Neutrophil (primary cell): ENCODE measurements around the gene MEX3C.

Experiments used
- H3K27ac ChIP-seq: fragments of 200-600 bp; sonication (generic); 2 replicates; pipeline ENCODE4 v1.5.1; 2016; ENCODE audit warnings: mild to moderate bottlenecking, moderate library complexity
- H3K27me3 ChIP-seq: fragments of 200-600 bp; sonication (generic); 2 replicates; pipeline ENCODE4 v1.6.0; 2016; ENCODE audit warnings: mild to moderate bottlenecking
- H3K36me3 ChIP-seq: fragments of 200-600 bp; sonication (generic); 2 replicates; pipeline ENCODE4 v1.5.1; 2017
- H3K4me1 ChIP-seq, 2 experiments: fragments of 200-600 bp in 1 of 2; sonication (generic) in 1 of 2; 1 replicate in 1 of 2; 2 replicates in 1 of 2; pipeline versions ENCODE4 v1.5.1 to v1.6.1; 2013 to 2016; ENCODE audit warnings: low read depth in 1 of 2, low read length in 1 of 2, mild to moderate bottlenecking in 1 of 2, moderate library complexity in 1 of 2; ENCODE audit not compliant: control insufficient read depth in 1 of 2, insufficient read depth in 1 of 2
- H3K4me3 ChIP-seq, 2 experiments: fragments of 200-600 bp in 1 of 2; sonication (generic) in 1 of 2; 1 replicate in 1 of 2; 2 replicates in 1 of 2; pipeline ENCODE4 v1.5.1; 2013 to 2016; ENCODE audit warnings: low read depth in 1 of 2, low read length in 1 of 2, mild to moderate bottlenecking in 1 of 2, moderate library complexity in 1 of 2
- H3K9me3 ChIP-seq: fragments of 200-600 bp; sonication (generic); 2 replicates; pipeline ENCODE4 v1.5.1; 2016
- TF ChIP-seq, protein P1 (sequence below): fragments of 200-600 bp; sonication (generic); IDR thresholded peaks from 2 replicates; pipeline ENCODE4 v1.5.1; 2016; ENCODE audit warnings: antibody characterized with exemption

Gene MEX3C

DNA sequence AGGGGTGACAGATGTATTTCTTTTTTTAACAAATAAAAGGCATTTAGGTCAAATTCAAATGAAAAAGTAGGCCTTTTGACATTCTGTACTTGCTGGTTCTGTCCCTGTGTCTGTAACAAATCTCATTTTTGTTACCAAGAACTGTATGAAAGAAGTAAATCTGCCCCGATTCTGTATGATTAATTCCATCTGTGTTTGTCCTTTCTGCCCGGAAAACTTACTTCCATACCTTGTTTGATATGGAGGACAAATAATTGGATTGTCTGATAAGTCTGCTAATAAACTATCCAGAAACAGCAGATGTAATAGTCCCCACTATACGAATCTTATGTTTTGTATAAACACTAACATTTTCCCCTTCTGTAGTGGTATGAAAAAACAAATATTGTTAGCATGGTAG is 69.8 kb downstream of the MEX3C start:
- H3K27me3 ChIP-seq, result no peaks in the 10 kb centered on the region
- H3K36me3 ChIP-seq, result no peaks in the 10 kb centered on the region
- H3K27ac ChIP-seq, result no peak overlapping the region
- no peak overlapping the region for H3K4me3 ChIP-seq
- no peaks in the 10 kb centered on the region for H3K4me1 ChIP-seq
- TF ChIP-seq, protein P1, sequence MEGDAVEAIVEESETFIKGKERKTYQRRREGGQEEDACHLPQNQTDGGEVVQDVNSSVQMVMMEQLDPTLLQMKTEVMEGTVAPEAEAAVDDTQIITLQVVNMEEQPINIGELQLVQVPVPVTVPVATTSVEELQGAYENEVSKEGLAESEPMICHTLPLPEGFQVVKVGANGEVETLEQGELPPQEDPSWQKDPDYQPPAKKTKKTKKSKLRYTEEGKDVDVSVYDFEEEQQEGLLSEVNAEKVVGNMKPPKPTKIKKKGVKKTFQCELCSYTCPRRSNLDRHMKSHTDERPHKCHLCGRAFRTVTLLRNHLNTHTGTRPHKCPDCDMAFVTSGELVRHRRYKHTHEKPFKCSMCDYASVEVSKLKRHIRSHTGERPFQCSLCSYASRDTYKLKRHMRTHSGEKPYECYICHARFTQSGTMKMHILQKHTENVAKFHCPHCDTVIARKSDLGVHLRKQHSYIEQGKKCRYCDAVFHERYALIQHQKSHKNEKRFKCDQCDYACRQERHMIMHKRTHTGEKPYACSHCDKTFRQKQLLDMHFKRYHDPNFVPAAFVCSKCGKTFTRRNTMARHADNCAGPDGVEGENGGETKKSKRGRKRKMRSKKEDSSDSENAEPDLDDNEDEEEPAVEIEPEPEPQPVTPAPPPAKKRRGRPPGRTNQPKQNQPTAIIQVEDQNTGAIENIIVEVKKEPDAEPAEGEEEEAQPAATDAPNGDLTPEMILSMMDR, result no peak
- no peaks in the 10 kb centered on the region for H3K9me3 ChIP-seq

GRCh38 chr18:51125976-51126375 is 71.5 kb downstream of the MEX3C start:
- TF ChIP-seq, protein P1, result no peak
- no peaks in the 10 kb centered on the region for H3K9me3 ChIP-seq

More at GRCh38 chr18:51125976-51126375, 71.5 kb downstream of the MEX3C start:
- Histone ChIP-seq H3K4me3 (no peak overlapping the region), H3K27me3 (no peaks in the 10 kb centered on the region), H3K36me3 (no peaks in the 10 kb centered on the region), H3K4me1 (no peaks in the 10 kb centered on the region), H3K27ac (no peak overlapping the region)
